GM19035 (cell line): ENCODE data around the gene SLC9A7.
"Not testable (repeated sequence)": the region's sequence is repeated elsewhere in the genome, so short reads cannot be mapped to it uniquely, and the experiment has no call there.

Source experiments
- ATAC-seq: cut with Tn5 transposase; IDR thresholded peaks from one replicate; pipeline ENCODE4 v1.9.1; 2021; ENCODE audit not compliant: unreplicated experiment

SLC9A7 gene

DNA sequence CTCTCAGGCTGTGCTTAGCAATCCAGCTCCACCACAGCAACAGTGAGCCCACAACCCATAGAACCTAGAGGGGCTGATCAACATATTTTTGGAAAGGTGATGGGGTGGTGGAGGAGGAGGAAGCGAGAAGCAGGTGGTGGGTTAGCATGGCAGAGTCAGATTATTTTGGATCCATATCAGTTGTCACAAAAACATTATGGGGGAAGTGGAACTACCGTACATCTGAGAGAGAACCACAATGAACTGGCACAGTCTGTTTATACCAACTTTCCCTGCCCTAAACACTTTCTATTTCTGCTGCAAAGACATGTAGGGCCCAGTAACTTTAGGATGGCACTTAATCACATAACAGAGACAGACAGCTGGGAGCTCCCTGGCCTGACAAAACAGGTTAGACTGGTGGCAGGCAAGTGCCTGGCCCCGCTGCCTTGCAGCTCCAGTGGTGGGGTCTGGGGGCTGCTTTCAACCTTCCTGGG is 4.3 kb downstream of the SLC9A7 start:
- ATAC-seq = no peak

DNA sequence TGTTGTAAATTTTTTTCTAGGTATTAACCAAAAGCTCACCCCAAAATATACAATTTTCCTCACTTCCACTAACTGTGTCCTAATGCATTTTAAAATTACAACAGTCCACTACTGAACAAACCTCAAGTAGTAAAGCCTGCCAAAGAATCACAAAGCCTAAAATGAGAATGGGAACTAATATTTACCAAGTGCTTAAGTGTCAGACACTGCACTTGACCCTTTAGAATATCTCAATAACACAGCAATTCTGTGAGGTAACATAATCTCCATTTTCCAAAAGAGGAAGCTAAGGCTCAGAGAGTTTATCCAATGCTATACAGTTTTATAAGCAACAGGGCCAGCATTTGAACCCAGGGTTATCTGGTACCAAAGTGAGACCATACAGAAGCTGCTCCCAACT is 4.9 kb downstream of the SLC9A7 start:
- no peak for ATAC-seq

DNA sequence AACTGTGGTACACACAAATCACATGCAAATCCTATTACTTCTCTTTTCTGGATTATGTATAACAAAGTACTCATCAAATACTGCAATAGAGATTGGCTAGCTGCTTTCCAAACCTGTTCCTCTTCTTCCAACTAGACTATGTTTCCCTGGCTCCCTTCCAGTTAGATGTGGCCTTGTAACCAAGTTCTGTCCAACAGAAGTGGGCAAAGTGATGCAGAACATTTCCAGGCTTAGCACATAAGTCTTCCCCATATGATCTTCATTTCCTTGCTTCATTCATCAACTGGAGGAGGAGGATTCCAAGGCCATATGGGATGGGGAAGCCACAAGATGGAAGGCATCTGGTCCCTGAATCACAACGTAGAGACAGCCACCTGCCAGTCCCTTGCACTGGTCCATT is 8.0 kb downstream of the SLC9A7 start:
- ATAC-seq = no peak

DNA sequence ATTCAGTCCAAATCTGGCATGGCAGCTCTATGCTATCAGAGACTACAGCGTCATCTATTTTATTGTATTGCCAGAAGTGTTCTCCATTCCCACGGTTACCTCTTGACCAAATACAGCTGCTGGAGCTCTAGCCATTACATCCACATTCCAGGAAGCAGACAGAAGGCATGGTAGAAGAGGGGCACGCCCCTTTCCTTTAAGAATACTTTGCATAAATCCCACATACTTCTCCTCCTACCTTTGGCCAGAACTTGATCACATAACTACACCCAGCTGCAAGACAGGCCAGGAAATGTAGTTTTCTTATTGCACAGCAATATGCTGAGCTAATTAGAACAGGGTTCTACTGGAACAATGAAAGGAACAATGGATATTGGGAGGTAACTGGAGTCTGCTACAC is 14.9 kb downstream of the SLC9A7 start:
- no peak for ATAC-seq

DNA sequence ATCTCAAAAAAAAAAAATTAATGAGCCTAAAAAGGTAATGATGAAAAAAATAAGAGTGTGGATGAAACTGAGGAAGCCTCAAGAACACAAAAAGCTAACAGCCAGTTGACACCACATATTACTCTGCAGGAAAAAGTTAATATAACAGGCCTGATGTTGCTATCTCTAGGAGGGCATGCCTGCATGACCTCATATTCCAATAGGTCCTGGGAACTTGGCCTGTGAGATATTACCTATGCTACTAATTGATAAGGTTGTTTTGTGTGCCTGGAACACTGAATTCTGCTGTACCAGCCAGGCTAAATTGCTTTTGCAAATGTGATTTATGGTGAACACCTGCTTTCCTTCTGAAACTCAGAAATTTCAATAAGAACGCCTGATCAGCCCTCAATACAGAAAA is 15.9 kb downstream of the SLC9A7 start:
- no peak for ATAC-seq

DNA sequence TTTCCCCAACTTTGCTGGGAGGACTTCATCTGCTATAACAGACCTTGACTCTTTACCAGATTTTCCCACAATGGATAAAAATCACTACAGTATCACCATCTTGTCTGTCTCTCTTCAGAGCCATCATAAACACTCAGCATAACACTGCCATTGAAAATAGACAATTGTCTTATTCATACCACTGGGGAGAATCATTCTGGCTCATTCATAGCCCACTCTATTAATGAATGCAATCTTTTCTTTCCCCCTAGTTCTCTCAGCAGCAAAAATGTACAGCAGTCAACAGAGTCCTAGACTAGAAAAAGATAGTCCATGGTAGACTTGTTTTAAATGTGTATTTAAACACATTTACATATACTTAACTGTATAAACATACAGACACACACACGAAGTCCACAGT is 19.2 kb downstream of the SLC9A7 start:
- ATAC-seq = no peak

DNA sequence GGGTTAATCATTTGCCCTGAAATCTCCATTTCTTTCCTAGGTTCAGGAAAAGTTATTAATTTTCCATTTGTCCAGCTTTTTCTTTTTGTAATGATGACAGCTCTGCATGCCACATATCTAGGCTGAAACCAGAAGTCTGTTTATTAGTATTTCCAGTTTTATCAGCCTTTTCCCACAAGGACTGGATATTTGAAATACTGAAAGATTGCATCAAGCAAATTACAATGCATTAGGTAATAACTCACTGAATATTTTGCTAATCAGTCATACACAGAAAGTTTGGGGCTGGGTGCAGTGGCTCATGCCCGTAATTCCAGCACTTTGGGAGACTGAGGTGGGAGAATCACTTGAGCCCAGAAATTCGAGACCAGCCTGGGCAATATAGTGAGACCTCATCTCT is 21.5 kb downstream of the SLC9A7 start:
- no peak for ATAC-seq

DNA sequence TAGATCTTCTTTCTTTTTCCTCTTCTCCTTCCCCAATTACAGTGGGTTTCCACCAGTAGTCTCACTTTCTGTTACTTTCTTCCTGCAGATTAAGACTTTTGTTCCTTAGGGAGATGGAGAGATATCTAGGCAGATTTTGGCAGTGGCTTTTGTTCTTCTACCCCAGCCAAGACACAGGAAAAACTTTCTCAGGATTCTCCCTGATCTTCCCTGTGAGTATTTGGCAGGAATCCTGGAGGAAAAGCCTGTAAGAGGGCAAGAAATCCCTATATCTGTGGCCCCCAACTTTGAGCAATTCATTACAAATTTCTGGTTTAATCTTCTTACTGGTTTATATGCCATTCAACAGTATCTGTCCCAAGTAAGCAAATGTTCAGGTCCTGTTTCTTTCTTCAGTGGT is 21.9 kb downstream of the SLC9A7 start:
- ATAC-seq = no peak

DNA sequence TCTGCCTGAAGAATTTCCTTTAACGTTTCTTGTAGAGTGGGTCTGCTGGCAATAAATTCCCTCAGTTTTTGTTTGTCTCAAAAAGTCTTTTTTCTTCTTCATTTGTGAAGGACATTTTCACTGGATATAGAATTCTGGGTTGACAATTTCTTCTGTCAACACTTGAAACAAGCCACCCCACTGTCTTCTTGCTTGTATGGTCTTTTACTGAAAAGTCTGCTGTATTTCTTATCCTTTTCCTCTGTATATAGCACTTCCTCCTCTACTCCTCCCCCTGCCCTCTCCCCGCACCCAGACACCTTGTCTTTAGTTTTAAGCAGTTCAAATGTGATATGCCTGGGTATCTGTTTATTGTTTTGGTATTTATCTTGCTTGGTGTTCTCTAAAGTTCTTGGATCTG is 23.3 kb downstream of the SLC9A7 start:
- ATAC-seq = no peak

DNA sequence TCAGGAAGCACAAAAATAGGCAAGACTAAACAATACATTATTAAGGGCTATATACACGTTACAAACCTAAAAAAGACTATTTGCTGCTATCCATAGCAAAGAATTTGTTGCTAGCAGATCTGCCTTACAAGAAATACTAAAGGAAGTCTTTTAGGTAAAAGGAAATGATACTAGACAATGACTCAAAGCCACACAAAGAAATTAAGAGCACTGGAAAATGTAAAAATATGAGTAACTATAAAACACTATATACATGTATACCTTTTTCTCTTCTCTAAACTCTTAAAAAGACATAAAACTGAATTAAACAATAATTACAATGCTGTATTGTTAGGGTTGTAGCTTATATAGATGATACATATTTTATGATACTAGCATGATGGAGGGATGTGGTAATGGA is 25.7 kb downstream of the SLC9A7 start:
- ATAC-seq = no peak

DNA sequence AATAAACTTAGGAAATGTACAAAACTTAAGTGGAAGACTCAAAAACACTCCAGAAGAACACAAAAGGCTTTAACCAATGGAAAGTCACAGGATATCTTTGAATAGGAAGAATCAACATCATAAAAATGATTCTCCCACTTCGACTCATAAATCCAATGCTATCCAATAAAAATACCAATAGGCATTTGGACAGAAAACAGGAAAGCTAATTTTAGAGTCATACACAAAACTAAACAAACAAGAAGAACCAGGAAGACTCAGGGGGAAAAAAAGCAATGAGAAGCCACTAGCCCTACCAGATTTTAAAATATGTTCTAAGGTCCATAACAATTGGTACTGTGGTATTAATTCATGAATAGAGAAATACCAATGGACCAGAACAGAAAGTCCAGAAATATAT is 28.2 kb downstream of the SLC9A7 start:
- no peak for ATAC-seq

DNA sequence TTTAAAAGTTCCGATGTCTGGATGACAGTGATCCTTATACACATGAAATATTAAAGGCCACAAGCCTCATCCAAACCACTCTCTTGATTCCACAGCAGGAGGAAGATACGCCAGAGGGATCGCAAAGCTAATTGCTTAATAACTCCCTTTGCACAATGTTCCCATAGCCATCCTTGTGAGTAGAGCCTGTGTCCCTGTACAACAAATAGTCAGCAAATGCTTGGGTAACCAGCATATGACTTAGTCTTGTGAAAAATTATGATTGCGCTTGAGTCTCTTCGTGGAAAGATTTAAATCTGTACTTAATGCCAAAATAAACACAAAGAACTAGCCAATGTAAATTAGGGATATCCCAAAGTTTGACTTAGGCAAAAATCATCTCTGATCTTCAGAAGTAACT is 31.5 kb downstream of the SLC9A7 start:
- no peak for ATAC-seq

DNA sequence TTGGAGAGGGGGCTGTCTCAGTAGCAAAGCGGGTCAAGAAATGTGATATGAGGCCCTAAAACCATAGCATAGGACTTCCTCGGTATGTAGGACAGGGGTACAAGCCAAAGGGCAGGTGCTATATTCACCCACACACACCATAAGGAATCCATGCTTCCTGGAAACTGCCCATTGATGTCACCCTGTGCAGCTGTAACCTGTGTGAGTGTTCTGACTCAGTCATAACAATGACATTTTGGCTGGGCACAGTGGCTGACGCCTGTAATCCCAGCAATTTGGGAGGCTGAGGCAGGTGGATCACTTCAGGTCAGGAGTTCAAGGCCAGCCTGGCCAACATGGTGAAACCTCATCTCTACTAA is 35.4 kb downstream of the SLC9A7 start:
- ATAC-seq = not testable (repeated sequence)

DNA sequence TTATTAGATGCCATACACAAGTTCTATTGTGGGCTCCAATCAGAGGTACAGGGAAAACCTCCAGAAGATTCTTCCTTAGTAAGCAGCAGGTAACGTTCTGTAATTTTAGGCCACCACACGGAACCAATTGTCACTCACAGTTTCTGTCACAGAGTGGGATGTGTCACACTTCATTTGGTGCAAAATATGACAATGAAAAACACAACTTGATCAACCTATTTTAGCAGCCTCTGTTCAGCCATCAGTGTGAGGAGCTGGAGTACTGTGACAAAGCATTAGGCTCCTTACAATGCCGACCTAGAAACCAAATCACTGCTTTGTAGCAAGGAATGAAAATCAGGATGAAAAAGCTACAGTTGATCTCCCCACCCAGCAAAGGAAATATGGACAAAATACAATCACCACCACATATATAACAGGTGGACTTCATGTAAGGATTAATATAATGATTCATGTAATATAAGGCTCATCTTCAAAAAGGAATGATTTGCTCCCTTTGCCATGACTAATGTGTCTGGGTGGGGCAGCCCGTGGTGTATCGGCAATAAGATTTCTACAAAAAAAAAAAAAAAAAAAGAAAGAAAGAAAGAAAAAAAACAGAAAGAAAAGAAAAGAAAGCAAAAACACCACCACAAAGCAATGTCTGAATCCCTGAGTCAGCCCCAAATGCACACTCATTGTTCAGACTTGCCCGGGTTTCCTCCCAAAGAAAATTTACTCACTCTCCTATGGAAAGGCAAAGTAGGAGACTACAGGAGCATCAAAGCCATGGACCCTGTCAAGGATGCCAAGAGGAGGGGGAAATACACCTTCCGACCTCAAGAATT is 36.0 kb downstream of the SLC9A7 start:
- ATAC-seq = no peak

DNA sequence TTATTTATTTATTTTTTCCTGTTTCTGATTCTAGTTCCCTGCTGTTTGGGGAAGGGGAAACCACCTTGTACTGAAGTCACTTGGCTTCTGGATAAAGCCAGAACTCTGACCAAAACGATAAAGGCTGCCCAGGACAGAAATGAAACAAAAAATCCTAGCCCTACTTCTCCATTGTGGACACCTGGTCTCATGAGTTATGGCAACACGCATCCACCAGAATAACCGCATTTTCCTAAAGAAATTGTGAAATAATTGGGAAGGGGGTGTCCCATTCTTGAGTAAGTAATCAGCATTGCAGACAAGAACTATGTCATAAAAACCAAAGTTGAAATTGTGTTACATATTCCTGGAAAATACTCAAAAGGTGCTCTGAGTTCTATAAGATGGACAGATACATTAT is 42.1 kb downstream of the SLC9A7 start:
- ATAC-seq = no peak

DNA sequence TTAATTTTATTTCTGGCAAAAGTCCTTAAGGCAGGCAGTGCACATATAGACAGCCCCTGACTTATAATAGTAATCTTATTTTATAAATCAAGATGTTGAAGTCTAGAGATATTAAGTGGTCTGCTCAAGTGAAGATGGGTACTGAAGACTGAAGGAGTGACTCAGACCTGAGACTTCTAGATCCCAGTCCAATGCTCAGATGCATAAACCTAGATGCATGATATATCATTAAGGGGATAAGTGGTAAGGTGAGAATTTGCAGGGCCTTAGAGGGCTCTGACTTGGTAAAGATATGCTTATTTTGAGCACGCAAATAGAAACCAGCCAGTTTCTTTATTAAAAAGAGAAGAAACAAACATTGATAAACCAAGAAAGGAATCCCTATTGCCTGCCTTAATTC is 42.9 kb downstream of the SLC9A7 start:
- no peak for ATAC-seq

DNA sequence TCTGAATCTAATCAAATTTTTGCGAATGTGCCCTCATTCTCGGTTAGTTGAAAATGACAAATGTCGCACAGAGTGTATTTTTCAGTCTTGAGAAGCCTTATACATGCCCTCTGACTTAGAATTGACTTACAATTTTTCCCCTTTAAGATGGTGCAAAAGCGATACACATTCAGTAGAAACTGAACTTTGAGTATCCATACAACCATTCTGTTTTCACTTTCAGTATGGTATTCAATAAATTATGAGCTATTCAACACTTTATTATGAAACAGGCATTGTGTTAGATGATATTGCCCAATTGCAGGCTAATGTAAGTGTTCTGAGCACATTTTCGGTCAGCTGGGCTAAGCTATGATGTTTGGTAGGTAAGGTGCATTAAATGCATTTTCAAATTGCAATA is 43.4 kb downstream of the SLC9A7 start:
- no peak for ATAC-seq

DNA sequence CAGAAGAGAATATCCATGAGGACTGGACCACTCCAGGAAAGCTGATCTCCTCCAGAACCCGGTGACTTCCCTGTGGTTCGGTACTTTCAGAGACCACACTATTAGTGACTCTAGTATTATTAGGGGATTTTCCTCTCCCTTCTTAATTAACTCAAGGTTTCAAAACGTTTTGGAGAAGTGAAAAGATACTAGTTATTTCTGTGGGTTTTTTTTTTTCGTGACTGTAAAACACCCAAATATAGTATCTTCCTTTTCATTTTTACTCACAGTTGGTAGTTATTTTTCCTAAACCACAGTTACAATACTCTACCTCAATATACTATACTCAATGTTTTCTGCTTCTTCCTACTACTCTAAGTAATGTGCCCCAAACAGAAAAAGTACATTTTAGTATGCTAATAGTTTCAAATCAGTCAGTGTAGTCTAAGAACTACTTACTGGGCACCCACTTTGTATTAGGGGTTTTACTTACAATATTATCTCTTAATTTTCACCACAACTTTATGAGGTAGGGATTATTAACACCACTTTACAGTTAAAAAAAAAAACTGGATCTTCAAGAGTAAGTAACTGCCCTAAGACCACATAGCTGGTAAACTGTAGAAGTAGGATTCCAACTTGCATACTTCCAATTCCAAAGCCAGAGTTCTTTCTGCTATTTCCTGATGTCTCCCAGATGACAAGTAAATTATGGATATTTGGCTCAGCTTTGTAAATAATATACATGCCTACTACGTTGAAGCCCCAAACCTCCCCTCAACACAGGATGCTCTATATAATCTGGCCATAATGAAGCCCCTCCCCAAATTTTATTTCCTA is 45.0 kb downstream of the SLC9A7 start:
- peak; percentile 57 for ATAC-seq

DNA sequence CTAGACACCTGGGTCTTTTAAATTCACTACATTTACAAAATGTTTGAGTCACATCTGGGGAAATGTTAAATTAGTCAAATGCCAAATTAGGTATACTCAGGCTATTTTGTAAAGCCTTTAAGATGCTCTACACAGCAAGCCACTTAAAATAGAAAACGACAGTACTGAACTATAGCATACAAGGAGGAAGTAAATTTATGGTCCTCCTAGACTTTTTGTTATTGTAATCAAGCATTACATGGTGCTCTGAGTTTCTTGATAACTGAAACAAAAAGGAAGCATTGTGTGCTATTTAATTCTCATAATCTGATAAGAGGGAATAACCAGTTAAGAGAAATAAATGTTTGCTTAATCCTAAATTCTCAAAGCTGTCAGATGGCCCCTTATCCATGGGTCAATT is 46.2 kb downstream of the SLC9A7 start:
- ATAC-seq = no peak

DNA sequence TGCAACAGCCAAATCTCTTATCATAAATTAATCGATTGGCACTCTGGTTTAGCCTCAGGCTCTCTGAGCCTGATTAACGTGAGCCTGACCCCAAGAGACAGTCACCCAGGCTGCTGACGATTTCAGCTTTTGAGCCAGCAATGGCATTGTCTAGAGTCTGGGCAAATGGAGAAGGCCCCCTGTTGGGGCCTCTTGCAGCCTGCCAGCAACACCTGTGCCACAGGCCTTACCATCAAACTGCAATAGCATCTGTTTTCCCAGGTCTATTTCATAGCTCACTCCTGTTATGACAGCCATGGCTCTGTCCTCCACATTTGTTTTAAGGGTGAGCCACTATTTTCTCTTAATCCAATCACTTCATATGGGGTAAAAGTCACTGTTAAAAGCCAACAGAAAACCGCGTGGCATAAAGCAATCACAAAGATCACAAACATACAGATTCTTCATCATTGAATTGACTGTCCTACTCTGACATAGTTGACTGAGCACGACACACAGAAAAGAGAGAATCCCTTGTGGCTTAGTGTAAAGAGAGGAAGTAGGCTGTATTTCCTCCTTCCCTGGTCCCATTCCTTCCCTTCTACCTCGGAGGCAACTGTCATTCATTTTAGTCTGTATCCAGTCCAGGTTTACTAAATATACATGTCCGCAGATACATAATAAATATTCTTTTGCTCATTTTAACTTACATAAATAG is 47.8 kb downstream of the SLC9A7 start:
- no peak for ATAC-seq

DNA sequence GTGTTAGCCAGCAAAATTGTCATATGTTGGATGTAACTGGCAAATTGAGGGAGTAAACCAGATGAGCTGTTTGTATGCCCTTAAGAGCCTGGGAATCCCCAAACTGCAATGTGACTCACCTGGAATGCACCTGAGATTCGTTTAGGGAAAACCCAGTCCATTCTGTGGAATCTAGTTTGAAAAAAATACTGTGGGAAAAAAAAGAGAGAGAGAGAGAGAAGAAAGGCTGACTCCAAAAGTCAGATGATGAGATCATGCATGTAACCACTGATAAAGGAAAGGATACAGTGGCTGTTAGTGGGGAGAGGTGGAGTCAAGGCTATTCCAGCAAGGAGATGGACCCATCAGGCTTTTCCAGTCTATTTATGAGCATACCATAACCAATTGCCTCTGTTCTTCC is 48.5 kb downstream of the SLC9A7 start:
- ATAC-seq = no peak
